Neural cell (in vitro differentiated cells): ENCODE measurements around the gene C17orf113. TPM values are rescaled to one million over a fixed set of nuclear protein-coding genes. Genes with fewer than 3 reads are reported as not detected.

Experiments used
- H2AFZ ChIP-seq: fragments of 200-600, 300-800 bp; sonication (generic), shearing (Covaris generic); 2 replicates; pipeline ENCODE4 v1.6.0; 2014; ENCODE audit warnings: low read depth, mild to moderate bottlenecking, antibody characterized with exemption, low read length, moderate library complexity
- H3F3A ChIP-seq: fragments of 200-600 bp; shearing (Covaris generic); 2 replicates; pipeline ENCODE4 v1.6.1; 2016; ENCODE audit warnings: mild to moderate bottlenecking, moderate library complexity, mixed read lengths, antibody characterized with exemption, low read length; ENCODE audit not compliant: insufficient read depth, poor library complexity, severe bottlenecking
- H3K27ac ChIP-seq: fragments of 200-600, 300-800 bp; sonication (generic), shearing (Covaris generic); 2 replicates; pipeline ENCODE4 v1.5.1; 2014; ENCODE audit warnings: mild to moderate bottlenecking, low read length, moderate library complexity
- H3K27me3 ChIP-seq: fragments of 300-800, 200-600 bp; sonication (generic), shearing (Covaris generic); 2 replicates; pipeline ENCODE4 v1.6.0; 2014; ENCODE audit warnings: mild to moderate bottlenecking, low read depth, low read length, moderate library complexity; ENCODE audit not compliant: insufficient read depth
- H3K36me3 ChIP-seq: fragments of 300-800, 200-600 bp; sonication (generic), shearing (Covaris generic); 2 replicates; pipeline ENCODE4 v1.5.1; 2014; ENCODE audit warnings: mild to moderate bottlenecking, antibody characterized with exemption, low read length, moderate library complexity; ENCODE audit not compliant: insufficient read depth
- H3K4me2 ChIP-seq: fragments of 300-800, 200-600 bp; sonication (generic), shearing (Covaris generic); 2 replicates; pipeline ENCODE4 v1.6.0; 2014; ENCODE audit warnings: mild to moderate bottlenecking, low read length
- H3K4me3 ChIP-seq: fragments of 300-800, 200-600 bp; sonication (generic), shearing (Covaris generic); 2 replicates; pipeline ENCODE4 v1.5.1; 2014; ENCODE audit warnings: mild to moderate bottlenecking, low read length, moderate library complexity
- H3K79me2 ChIP-seq: fragments of 200-600 bp; shearing (Covaris generic); replicated peaks from 2 replicates; pipeline ENCODE4 v1.6.0; 2014; ENCODE audit warnings: mild to moderate bottlenecking, low read length, moderate library complexity; ENCODE audit not compliant: insufficient read depth
- H3K9ac ChIP-seq: fragments of 300-800, 200-600 bp; sonication (generic), shearing (Covaris generic); 2 replicates; pipeline ENCODE4 v1.6.1; 2016; ENCODE audit warnings: mild to moderate bottlenecking, low read length, mixed read lengths
- H3K9me2 ChIP-seq: fragments of 200-600 bp; shearing (Covaris generic); 2 replicates; pipeline ENCODE4 v1.6.1; 2016; ENCODE audit warnings: mild to moderate bottlenecking, low read length, mixed read lengths; ENCODE audit not compliant: insufficient read depth
- H3K9me3 ChIP-seq: fragments of 200-600, 300-800 bp; sonication (generic), shearing (Covaris generic); 2 replicates; pipeline ENCODE4 v1.6.1; 2016; ENCODE audit warnings: mild to moderate bottlenecking, mixed run types, low read length, moderate library complexity, mixed read lengths
- H4K20me1 ChIP-seq: fragments of 200-600 bp; shearing (Covaris generic); 2 replicates; pipeline ENCODE4 v1.6.1; 2016; ENCODE audit warnings: mild to moderate bottlenecking, mixed run types; ENCODE audit not compliant: insufficient read depth
- CTCF ChIP-seq: fragments of 450-650 bp; IDR thresholded peaks from 2 replicates; pipeline ENCODE4 v1.5.1; 2014; ENCODE audit warnings: antibody characterized with exemption, mild to moderate bottlenecking, moderate library complexity; ENCODE audit not compliant: poor library complexity, severe bottlenecking
- EZH2 ChIP-seq: fragments of 200-600, 300-800 bp; shearing (Covaris generic), sonication (generic); IDR thresholded peaks from 2 replicates; pipeline ENCODE4 v1.6.1; 2014; ENCODE audit warnings: antibody characterized with exemption, low read length, borderline replicate concordance, mild to moderate bottlenecking; ENCODE audit not compliant: insufficient read depth, poor library complexity, severe bottlenecking
- MXI1 ChIP-seq: fragments of 450-650 bp; conservative IDR thresholded peaks from 2 replicates; pipeline ENCODE4 v1.6.1; 2014; ENCODE audit warnings: antibody characterized with exemption, mild to moderate bottlenecking; ENCODE audit not compliant: poor library complexity, severe bottlenecking
- POLR2AphosphoS5 ChIP-seq: IDR thresholded peaks from 2 replicates; pipeline ENCODE4 v1.6.1; 2012
- RAD21 ChIP-seq: fragments of 450-650 bp; conservative IDR thresholded peaks from 2 replicates; pipeline ENCODE4 v1.6.1; 2014; ENCODE audit warnings: antibody characterized with exemption, mild to moderate bottlenecking, moderate library complexity
- SMC3 ChIP-seq: fragments of 450-650 bp; conservative IDR thresholded peaks from 2 replicates; pipeline ENCODE4 v1.6.1; 2014; ENCODE audit warnings: antibody characterized with exemption, mild to moderate bottlenecking, moderate library complexity; ENCODE audit not compliant: poor library complexity
- TAF1 ChIP-seq: IDR thresholded peaks from 2 replicates; pipeline ENCODE4 v1.6.1; 2012; ENCODE audit warnings: low read depth
- polyA plus RNA-seq: library from polyadenylated mRNA; depleted of rRNA; stranded (reverse); fragments of >200 nt; gene quantifications from 2 replicates; pipeline ENCODE4 v1.2.3, GENCODE V29; 2014
- TF ChIP-seq, protein P1 (sequence below): IDR thresholded peaks from 2 replicates; pipeline ENCODE4 v1.6.1; 2012; ENCODE audit warnings: borderline replicate concordance

The C17orf113 gene
- polyA plus RNA-seq, 1 donor from 2014 or later: 5.2 TPM

DNA sequence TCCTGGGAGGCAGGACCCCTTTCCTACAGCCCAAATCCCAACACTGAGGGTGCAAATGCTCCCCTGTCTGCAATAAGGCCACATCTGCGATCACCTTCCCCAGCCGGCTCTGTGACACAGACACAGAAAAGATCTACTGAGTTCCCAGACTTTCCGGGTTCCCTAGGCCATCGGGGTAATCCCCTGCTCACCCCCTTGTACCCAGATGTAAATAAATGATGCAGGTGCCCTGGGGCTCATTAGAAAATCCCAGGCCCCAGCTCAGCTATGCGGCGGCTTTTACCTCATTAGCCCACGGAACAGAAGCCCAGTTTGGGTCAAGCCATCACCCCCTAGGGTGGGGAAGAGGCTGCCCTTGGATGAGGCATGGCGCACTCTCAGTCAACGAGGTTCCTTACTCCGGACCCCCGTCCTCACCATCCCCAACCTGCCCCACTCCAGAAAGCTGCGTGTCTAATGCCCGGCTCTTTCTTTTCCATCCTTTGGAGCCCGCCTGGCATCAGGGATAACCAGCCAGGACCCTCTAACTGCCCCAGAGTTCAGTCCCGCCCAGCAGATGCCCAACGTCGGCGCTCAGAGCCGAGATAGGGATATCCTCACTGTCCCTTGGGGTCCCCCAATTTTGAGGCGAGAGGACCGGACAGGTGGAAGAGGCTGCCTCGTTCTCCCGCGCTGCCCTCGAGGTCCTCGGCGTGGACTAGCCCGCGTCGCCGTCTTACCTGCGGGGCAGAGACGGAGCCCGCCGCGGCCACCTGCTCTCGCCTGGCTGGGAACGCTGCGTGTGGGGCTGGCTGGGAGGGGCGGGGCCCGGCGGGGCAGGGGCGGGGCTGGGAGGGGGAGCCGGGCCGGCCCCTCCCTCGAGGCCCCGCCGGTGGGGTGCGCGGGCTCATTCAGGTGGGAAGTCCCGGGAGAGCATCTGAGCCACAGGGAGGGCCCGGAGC is 47.6 kb upstream of the C17orf113 start, which contains the start of gene ZNF385C:
ZNF385C (minus strand) TSS at position 783 of the 941 bp plus-strand sequence. CDS start 35,417 bp downstream, outside the sequence.
- no peak within 1 kb of the TSS for H3K9ac ChIP-seq
- H4K20me1 ChIP-seq: no peaks in the 10 kb centered on the region
- no peaks in the 10 kb centered on the region for H3K9me3 ChIP-seq
- H2AFZ ChIP-seq: no peak within 1 kb of the TSS
- peaks cover 18% of the 10 kb centered on the region for H3K27me3 ChIP-seq
- TF ChIP-seq TAF1 (no peak), EZH2 (no peak), MXI1 (no peak), RAD21 (no peak)
- TF ChIP-seq, protein P1, sequence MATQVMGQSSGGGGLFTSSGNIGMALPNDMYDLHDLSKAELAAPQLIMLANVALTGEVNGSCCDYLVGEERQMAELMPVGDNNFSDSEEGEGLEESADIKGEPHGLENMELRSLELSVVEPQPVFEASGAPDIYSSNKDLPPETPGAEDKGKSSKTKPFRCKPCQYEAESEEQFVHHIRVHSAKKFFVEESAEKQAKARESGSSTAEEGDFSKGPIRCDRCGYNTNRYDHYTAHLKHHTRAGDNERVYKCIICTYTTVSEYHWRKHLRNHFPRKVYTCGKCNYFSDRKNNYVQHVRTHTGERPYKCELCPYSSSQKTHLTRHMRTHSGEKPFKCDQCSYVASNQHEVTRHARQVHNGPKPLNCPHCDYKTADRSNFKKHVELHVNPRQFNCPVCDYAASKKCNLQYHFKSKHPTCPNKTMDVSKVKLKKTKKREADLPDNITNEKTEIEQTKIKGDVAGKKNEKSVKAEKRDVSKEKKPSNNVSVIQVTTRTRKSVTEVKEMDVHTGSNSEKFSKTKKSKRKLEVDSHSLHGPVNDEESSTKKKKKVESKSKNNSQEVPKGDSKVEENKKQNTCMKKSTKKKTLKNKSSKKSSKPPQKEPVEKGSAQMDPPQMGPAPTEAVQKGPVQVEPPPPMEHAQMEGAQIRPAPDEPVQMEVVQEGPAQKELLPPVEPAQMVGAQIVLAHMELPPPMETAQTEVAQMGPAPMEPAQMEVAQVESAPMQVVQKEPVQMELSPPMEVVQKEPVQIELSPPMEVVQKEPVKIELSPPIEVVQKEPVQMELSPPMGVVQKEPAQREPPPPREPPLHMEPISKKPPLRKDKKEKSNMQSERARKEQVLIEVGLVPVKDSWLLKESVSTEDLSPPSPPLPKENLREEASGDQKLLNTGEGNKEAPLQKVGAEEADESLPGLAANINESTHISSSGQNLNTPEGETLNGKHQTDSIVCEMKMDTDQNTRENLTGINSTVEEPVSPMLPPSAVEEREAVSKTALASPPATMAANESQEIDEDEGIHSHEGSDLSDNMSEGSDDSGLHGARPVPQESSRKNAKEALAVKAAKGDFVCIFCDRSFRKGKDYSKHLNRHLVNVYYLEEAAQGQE: no peak
- H3K27ac ChIP-seq: no peak within 1 kb of the TSS
- H3K4me3 ChIP-seq: no peak within 1 kb of the TSS
- H3F3A ChIP-seq: no peaks in the 10 kb centered on the region
- H3K36me3 ChIP-seq: no peaks in the 10 kb centered on the region
- no peaks in the 10 kb centered on the region for H3K79me2 ChIP-seq
- no peaks in the 10 kb centered on the region for H3K9me2 ChIP-seq
- H3K4me2 ChIP-seq: no peak within 1 kb of the TSS

DNA sequence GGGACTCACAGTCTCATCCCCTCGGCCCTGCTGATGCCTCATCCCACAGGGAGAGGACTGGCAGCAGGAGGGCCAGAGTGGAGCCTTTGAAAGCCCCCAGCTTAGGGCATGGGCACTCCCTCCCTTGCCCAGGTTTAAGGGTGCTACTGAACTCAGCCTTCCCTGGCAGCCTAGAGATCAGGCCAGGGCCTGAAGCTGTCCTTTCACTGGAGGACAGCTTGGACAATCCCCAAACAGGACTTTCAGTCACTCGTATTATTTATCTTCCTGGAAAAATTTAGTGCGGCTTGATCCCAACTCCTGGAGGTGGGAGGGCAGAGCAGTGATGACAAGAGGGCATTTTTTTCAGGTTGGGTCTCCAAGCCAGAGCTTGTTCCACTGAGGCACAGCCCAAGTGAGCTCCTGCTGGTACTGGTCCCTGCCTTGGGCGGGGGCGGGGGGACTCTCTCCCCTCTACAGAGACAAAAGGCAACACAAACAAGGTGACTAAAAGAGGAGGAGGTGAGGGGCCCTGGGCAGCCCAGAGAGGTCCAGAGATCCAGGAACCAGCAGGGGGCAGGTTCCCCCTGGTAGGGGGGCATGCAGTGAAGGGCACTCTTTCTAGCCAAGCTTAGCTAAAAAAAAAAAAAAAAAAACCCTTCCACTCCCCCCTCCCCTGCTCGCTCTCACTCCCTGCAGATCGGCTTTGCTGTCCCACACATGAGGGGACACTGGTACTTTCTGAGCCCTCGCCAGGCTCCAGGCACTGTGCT is 46.1 kb upstream of the C17orf113 start:
- Histone ChIP-seq H3K4me2 (no peak overlapping the region), H3K36me3 (no peaks in the 10 kb centered on the region), H3K79me2 (no peaks in the 10 kb centered on the region), H3K27ac (no peak overlapping the region), H3K4me3 (no peak overlapping the region), H3K9me2 (no peaks in the 10 kb centered on the region), H2AFZ (no peak overlapping the region), H4K20me1 (no peaks in the 10 kb centered on the region), H3K9me3 (no peaks in the 10 kb centered on the region), H3K27me3 (peaks cover 18% of the 10 kb centered on the region), H3F3A (no peaks in the 10 kb centered on the region), H3K9ac (no peak overlapping the region)
- TF ChIP-seq SMC3 (no peak), CTCF (no peak), POLR2AphosphoS5 (no peak), MXI1 (no peak)
